HepG2 (cell line): ENCODE measurements around the gene RIN3. TPM values are rescaled to one million over a fixed set of nuclear protein-coding genes. Genes with fewer than 3 reads are reported as not detected.

Experiments
- ATAC-seq: fragments of 200-7000 bp; cut with Tn5 transposase; 3 replicates; pipeline ENCODE4 v1.9.1; 2020; ENCODE audit warnings: mild to moderate bottlenecking, moderate library complexity
- BruUV-seq: library from RNA; stranded (reverse); fragments of 400-500 nt; replicated peaks from 2 replicates; lab custom pipeline; 2021; lab: Mats Ljungman, UMichigan
- CTCF ChIA-PET: fragments of 300-600 bp; formaldehyde crosslinking; extraction: SDS; loops from one replicate; lab custom pipeline; 2021; ENCODE audit warnings: low total read pairs, inconsistent platforms, low intra/inter-chr PET ratio; lab: Yijun Ruan, JAX
- POLR2A ChIA-PET: fragments of 350-600 bp; sonication (Branson Sonifier 250); formaldehyde crosslinking; loops from one replicate; lab custom pipeline; 2020; ENCODE audit warnings: antibody characterized with exemption, inconsistent platforms; lab: Yijun Ruan, JAX
- DNase-seq: peaks from one replicate; pipeline ENCODE4 v3.0.0-alpha.2; 2015; ENCODE audit warnings: low spot score
- FAIRE-seq: peaks from 3 replicates; lab custom pipeline; 2011; peaks lifted over from hg19 to GRCh38; lab: Jason Lieb, UNC
- H2AFZ ChIP-seq: one replicate; pipeline ENCODE4 v1.6.1; 2011; ENCODE audit warnings: low read length, inconsistent platforms
- H3K27ac ChIP-seq: fragments of 300-600 bp; 3 replicates; pipeline ENCODE4 v1.8.0; 2011; ENCODE audit warnings: mixed run types, mild to moderate bottlenecking, mixed read lengths, low read length, inconsistent platforms; ENCODE audit not compliant: insufficient read depth; ENCODE audit errors: extremely low read length
- H3K27me3 ChIP-seq, 2 experiments: fragments of 200-600 bp in 1 of 2; 2 replicates in 1 of 2; 3 replicates in 1 of 2; pipeline versions ENCODE4 v1.6.0 to v1.8.0; 2011; ENCODE audit warnings: low read length in 2 of 2, mild to moderate bottlenecking in 2 of 2, moderate library complexity in 2 of 2, inconsistent platforms in 1 of 2; ENCODE audit not compliant: insufficient read depth in 2 of 2, control insufficient read depth in 1 of 2
- H3K36me3 ChIP-seq, 2 experiments: fragments of 200-600 bp in 1 of 2; replicated peaks in 1 of 2; 2 replicates in 1 of 2; 3 replicates in 1 of 2; pipeline versions ENCODE4 v1.5.1 to v1.8.0; 2011; ENCODE audit warnings: low read length in 2 of 2, inconsistent platforms in 1 of 2; ENCODE audit not compliant: insufficient read depth in 2 of 2, control insufficient read depth in 1 of 2
- H3K4me1 ChIP-seq: 2 replicates; pipeline ENCODE4 v1.5.1; 2012; ENCODE audit warnings: low read length, inconsistent platforms; ENCODE audit not compliant: insufficient read depth
- H3K4me2 ChIP-seq: 2 replicates; pipeline ENCODE4 v1.6.0; 2011; ENCODE audit warnings: low read depth, low read length, inconsistent platforms
- H3K4me3 ChIP-seq, 3 experiments: fragments of 200-600 bp in 1 of 3; sonication (generic), shearing (Covaris generic) in 1 of 3; replicated peaks in 1 of 3; 2 replicates each; pipeline ENCODE4 v1.5.1; 2011 to 2016; ENCODE audit warnings: low read length in 3 of 3, inconsistent platforms in 2 of 3, low read depth in 2 of 3, mild to moderate bottlenecking in 2 of 3, control low read depth in 1 of 3, mixed read lengths in 1 of 3; ENCODE audit not compliant: insufficient read depth in 1 of 3
- H3K79me2 ChIP-seq: one replicate; pipeline ENCODE4 v1.6.1; 2011; ENCODE audit warnings: low read length, inconsistent platforms; ENCODE audit not compliant: insufficient read depth
- H3K9ac ChIP-seq: 2 replicates; pipeline ENCODE4 v1.6.0; 2011; ENCODE audit warnings: mild to moderate bottlenecking, low read depth, low read length, inconsistent platforms; ENCODE audit not compliant: insufficient read depth
- H3K9me3 ChIP-seq: 2 replicates; pipeline ENCODE4 v1.5.1; 2012; ENCODE audit warnings: mild to moderate bottlenecking, low read length
- H4K20me1 ChIP-seq: 2 replicates; pipeline ENCODE4 v1.6.0; 2011; ENCODE audit warnings: inconsistent platforms, mild to moderate bottlenecking, low read length, moderate library complexity; ENCODE audit not compliant: insufficient read depth
- ARID3A ChIP-seq: IDR thresholded peaks from 2 replicates; pipeline ENCODE4 v1.6.1; 2012; ENCODE audit warnings: low read depth, low read length, improper control_type of control experiment
- HOXA9 ChIP-seq: sonication (generic); formaldehyde crosslinking; IDR thresholded peaks from 2 replicates; pipeline ENCODE4 v1.8.1; 2022; ENCODE audit warnings: missing genetic modification reagents, mild to moderate bottlenecking, moderate library complexity, borderline replicate concordance
- MZF1 ChIP-seq: sonication (generic); formaldehyde crosslinking; IDR thresholded peaks from 2 replicates; pipeline ENCODE4 v1.8.1; 2023; ENCODE audit warnings: mild to moderate bottlenecking, missing genetic modification reagents, borderline replicate concordance
- NR2F1 ChIP-seq, 2 experiments: fragments of 450-650 bp in 1 of 2; formaldehyde crosslinking in 1 of 2; IDR thresholded peaks; 2 replicates each; pipeline versions ENCODE4 v1.5.0 to v1.6.1; 2016 to 2020; ENCODE audit warnings: mild to moderate bottlenecking in 1 of 2, missing compliant biosample characterization in 1 of 2, missing genetic modification reagents in 1 of 2, moderate library complexity in 1 of 2
- ZBTB38 ChIP-seq: sonication (generic); formaldehyde crosslinking; IDR thresholded peaks from 2 replicates; pipeline ENCODE4 v1.5.1; 2020; ENCODE audit warnings: mild to moderate bottlenecking, missing genetic modification reagents
- WGBS: methylation state at CpG from one replicate; pipeline ENCODE4 v1.1.6; 2017; ENCODE audit warnings: low lambda C conversion rate; 5-methylcytosine and 5-hydroxymethylcytosine counted together
- in situ Hi-C: cut with HindIII; loops from 2 replicates; pipeline ENCODE4 v1.10.0; 2017; ENCODE audit warnings: low pct_unique_long_range_greater_than_20kb; ENCODE audit not compliant: extremely low pct_ligation_motif_present
- intact Hi-C: fragments of 100-400 bp; cut with micrococcal nuclease; formaldehyde crosslinking; loops from one replicate; pipeline ENCODE4 v1.10.0; 2022; ENCODE audit not compliant: unreplicated experiment
- polyA plus RNA-seq, 8 experiments: library from polyadenylated mRNA; depleted of rRNA in 3 of 8; stranded (reverse) in 7 of 8; unstranded in 1 of 8; fragments of >200 nt; fragmentation: Illumina TruSeq in 4 of 8; extraction: Trizol in 4 of 8; gene quantifications; 2 replicates each; pipeline versions ENCODE4 v1.2.1 to v1.2.3, GENCODE V29; 2011 to 2016; ENCODE audit warnings: low read depth in 4 of 8, missing spikeins in 1 of 8, mixed read lengths in 1 of 8; ENCODE audit not compliant: insufficient read depth in 1 of 8
- total RNA-seq, 5 experiments: library from RNA; depleted of rRNA; stranded (reverse); fragments of >200 nt; fragmentation: Illumina TruSeq; extraction: Trizol; gene quantifications; 2 replicates each; pipeline ENCODE4 v1.2.3, GENCODE V29; 2016; ENCODE audit warnings: low read depth in 1 of 5
- TF ChIP-seq, protein P1 (sequence below): sonication (generic); formaldehyde crosslinking; IDR thresholded peaks from 2 replicates; pipeline ENCODE4 v1.8.0; 2022; ENCODE audit warnings: mild to moderate bottlenecking, missing genetic modification reagents, borderline replicate concordance
- TF ChIP-seq, protein P2 (sequence below): sonication (generic); formaldehyde crosslinking; IDR thresholded peaks from 2 replicates; pipeline ENCODE4 v1.5.1; 2020; ENCODE audit warnings: mild to moderate bottlenecking, missing genetic modification reagents, borderline replicate concordance

Gene RIN3
- total and polyA plus RNA-seq, 2 of the 13 experiments (the other 11 are each of a cell fraction or from before 2014, with no cell fraction given): 2.3 to 3.6 TPM

- Histone ChIP-seq H4K20me1 (0 out of 2 replicates have a peak, but pooled peaks cover 6% of the 10 kb centered on the region), H3K4me3 (no peak overlapping the region), H3K36me3 (peaks cover 5 to 8% of the 10 kb centered on the region in 2 experiments; a peak in 3 of 5 replicates), H3K27ac (no peak overlapping the region), H2AFZ (no peak overlapping the region), H3K4me2 (no peak overlapping the region), H3K27me3 (no peaks in the 10 kb centered on the region), H3K79me2 (no peaks in the 10 kb centered on the region), H3K9me3 (no peaks in the 10 kb centered on the region), H3K9ac (no peak overlapping the region), H3K4me1 (no peaks in the 10 kb centered on the region)
- in situ Hi-C loops: no loop called here
- ATAC-seq (peak; percentile 31), FAIRE-seq (no peak), DNase-seq (no peak)
- POLR2A ChIA-PET: no interaction called here
- intact Hi-C loops: no loop called here
- CTCF ChIA-PET: interaction anchor here (2.4 kb wide), 1 partner anchor 98 kb away, joined by 16 read pairs; no protein-coding TSS in a partner anchor
- 98% methylated on average over 6 of the region's 9 CpGs for WGBS
- no TSS peak for BruUV-seq
- TF ChIP-seq MZF1: peak; percentile 56; the same call in 1 of the 2 replicates
- TF ChIP-seq, protein P1, sequence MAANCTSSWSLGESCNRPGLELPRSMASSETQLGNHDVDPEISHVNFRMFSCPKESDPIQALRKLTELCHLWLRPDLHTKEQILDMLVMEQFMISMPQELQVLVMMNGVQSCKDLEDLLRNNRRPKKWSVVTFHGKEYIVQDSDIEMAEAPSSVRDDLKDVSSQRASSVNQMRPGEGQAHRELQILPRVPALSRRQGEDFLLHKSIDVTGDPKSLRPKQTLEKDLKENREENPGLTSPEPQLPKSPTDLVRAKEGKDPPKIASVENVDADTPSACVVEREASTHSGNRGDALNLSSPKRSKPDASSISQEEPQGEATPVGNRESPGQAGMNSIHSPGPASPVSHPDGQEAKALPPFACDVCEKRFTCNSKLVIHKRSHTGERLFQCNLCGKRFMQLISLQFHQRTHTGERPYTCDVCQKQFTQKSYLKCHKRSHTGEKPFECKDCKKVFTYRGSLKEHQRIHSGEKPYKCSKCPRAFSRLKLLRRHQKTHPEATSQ: no peak
Measured at GRCh38 chr14:92686411-92686899, 172.9 kb downstream of the RIN3 start.

DNA sequence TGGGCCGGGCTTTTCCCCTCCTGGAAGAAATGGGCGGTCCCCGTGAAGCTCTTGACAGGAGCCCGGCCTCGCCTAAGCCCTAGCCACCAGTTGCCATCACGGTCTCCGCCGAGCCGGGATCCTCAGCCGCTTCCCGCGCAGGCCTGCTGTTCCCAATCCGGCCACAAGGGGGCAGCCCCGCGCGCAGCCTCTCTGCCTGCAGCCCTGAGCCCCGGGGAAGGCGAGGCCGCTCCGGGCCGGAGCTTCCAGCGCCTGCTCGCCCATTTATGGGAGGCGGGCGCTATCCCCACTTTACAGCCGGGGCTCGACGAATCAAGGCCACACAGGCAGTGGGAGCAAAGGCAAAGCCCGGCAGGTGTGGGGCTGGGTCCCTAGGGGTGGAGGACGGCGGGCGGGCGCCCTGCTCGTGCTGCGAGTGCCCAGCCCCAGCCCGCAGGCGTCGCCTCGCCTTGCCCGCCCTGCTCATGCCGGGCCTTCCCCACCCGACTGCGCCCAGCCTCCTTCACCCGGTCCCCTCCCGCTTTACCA lies 173.4 kb downstream of the RIN3 start:
- peaks cover 5 to 8% of the 10 kb centered on the region in 2 experiments; a peak in 3 of 5 replicates for H3K36me3 ChIP-seq
- H3K79me2 ChIP-seq: no peaks in the 10 kb centered on the region
- no peak overlapping the region; a peak in 1 of 6 replicates for H3K4me3 ChIP-seq
- no peak overlapping the region for H2AFZ ChIP-seq
- in situ Hi-C loops: no loop called here
- CTCF ChIA-PET: interaction anchor here (2.4 kb wide), 1 partner anchor 97 kb away, joined by 16 read pairs; no protein-coding TSS in a partner anchor
- no peaks in the 10 kb centered on the region for H3K9me3 ChIP-seq
- 98% methylated on average over 16 of the region's 45 CpGs for WGBS
- ATAC-seq: peak; percentile 88
- POLR2A ChIA-PET: no interaction called here
- H4K20me1 ChIP-seq: 0 out of 2 replicates have a peak, but pooled peaks cover 4% of the 10 kb centered on the region
- no peak for FAIRE-seq
- H3K4me2 ChIP-seq: peak overlapping the region; percentile 23; the same call in 1 of the 2 replicates
- H3K4me1 ChIP-seq: no peaks in the 10 kb centered on the region
- no peak overlapping the region for H3K27ac ChIP-seq
- BruUV-seq: no TSS peak
- H3K9ac ChIP-seq: no peak overlapping the region
- no peaks in the 10 kb centered on the region for H3K27me3 ChIP-seq
- intact Hi-C loops: no loop called here
- DNase-seq: no peak
- TF ChIP-seq ZBTB38 (CRISPR knock-in tag) (peak; percentile 45; the same call in 1 of the 2 replicates), HOXA9 (CRISPR knock-in tag) (no peak), NR2F1 (CRISPR knock-in tag; IDR thresholded peaks at IDR 0.05) (no peak), ARID3A (no peak)
- TF ChIP-seq, protein P2, sequence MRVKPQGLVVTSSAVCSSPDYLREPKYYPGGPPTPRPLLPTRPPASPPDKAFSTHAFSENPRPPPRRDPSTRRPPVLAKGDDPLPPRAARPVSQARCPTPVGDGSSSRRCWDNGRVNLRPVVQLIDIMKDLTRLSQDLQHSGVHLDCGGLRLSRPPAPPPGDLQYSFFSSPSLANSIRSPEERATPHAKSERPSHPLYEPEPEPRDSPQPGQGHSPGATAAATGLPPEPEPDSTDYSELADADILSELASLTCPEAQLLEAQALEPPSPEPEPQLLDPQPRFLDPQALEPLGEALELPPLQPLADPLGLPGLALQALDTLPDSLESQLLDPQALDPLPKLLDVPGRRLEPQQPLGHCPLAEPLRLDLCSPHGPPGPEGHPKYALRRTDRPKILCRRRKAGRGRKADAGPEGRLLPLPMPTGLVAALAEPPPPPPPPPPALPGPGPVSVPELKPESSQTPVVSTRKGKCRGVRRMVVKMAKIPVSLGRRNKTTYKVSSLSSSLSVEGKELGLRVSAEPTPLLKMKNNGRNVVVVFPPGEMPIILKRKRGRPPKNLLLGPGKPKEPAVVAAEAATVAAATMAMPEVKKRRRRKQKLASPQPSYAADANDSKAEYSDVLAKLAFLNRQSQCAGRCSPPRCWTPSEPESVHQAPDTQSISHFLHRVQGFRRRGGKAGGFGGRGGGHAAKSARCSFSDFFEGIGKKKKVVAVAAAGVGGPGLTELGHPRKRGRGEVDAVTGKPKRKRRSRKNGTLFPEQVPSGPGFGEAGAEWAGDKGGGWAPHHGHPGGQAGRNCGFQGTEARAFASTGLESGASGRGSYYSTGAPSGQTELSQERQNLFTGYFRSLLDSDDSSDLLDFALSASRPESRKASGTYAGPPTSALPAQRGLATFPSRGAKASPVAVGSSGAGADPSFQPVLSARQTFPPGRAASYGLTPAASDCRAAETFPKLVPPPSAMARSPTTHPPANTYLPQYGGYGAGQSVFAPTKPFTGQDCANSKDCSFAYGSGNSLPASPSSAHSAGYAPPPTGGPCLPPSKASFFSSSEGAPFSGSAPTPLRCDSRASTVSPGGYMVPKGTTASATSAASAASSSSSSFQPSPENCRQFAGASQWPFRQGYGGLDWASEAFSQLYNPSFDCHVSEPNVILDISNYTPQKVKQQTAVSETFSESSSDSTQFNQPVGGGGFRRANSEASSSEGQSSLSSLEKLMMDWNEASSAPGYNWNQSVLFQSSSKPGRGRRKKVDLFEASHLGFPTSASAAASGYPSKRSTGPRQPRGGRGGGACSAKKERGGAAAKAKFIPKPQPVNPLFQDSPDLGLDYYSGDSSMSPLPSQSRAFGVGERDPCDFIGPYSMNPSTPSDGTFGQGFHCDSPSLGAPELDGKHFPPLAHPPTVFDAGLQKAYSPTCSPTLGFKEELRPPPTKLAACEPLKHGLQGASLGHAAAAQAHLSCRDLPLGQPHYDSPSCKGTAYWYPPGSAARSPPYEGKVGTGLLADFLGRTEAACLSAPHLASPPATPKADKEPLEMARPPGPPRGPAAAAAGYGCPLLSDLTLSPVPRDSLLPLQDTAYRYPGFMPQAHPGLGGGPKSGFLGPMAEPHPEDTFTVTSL (CRISPR knock-in tag): no peak
